HG03342 (cell line): ENCODE data around the gene PTPN9.
"Not testable (repeated sequence)": the region's sequence is repeated elsewhere in the genome, so short reads cannot be mapped to it uniquely, and the experiment has no call there.

ENCODE experiments used
- ATAC-seq: cut with Tn5 transposase; IDR thresholded peaks from one replicate; pipeline ENCODE4 v1.9.1; 2021; ENCODE audit warnings: mild to moderate bottlenecking, moderate library complexity; ENCODE audit not compliant: unreplicated experiment

Gene PTPN9

GRCh38 chr15:75578948-75579920 lies at the start of gene PTPN9:
TSS of gene PTPN9 (minus strand) at chr15:75579315. CDS start at chr15:75578776, 539 bp downstream.
- peak; percentile 64 for ATAC-seq

- peak; percentile 72 for ATAC-seq
Measured at GRCh38 chr15:75625542-75626347, 46.6 kb upstream of the PTPN9 start, which contains the start of gene SNUPN. TSS of gene SNUPN (minus strand) at chr15:75625725. CDS start at chr15:75621051, 4,674 bp downstream.

- ATAC-seq: no peak
Measured at GRCh38 chr15:75622505-75622904, 43.4 kb upstream of the PTPN9 start.

- no peak for ATAC-seq
Measured at GRCh38 chr15:75620841-75621391, 41.8 kb upstream of the PTPN9 start.

- ATAC-seq: no peak
Measured at GRCh38 chr15:75620058-75620820, 41.1 kb upstream of the PTPN9 start.

- no peak for ATAC-seq
Measured at GRCh38 chr15:75616766-75617165, 37.7 kb upstream of the PTPN9 start.

- no peak for ATAC-seq
Measured at GRCh38 chr15:75606711-75607699, 27.9 kb upstream of the PTPN9 start.

GRCh38 chr15:75606026-75606425 lies 26.9 kb upstream of the PTPN9 start:
- no peak for ATAC-seq

- ATAC-seq: no peak
Measured at GRCh38 chr15:75599401-75599800, 20.3 kb upstream of the PTPN9 start.

GRCh38 chr15:75598361-75598760 lies 19.2 kb upstream of the PTPN9 start:
- ATAC-seq: no peak

- no peak for ATAC-seq
Measured at GRCh38 chr15:75597667-75598341, 18.7 kb upstream of the PTPN9 start.

- ATAC-seq: no peak
Measured at GRCh38 chr15:75596703-75597345, 17.7 kb upstream of the PTPN9 start.

- ATAC-seq: no peak
Measured at GRCh38 chr15:75594276-75594675, 15.2 kb upstream of the PTPN9 start.

GRCh38 chr15:75591655-75592364 lies 12.7 kb upstream of the PTPN9 start:
- no peak for ATAC-seq

- no peak for ATAC-seq
Measured at GRCh38 chr15:75590239-75590638, 11.1 kb upstream of the PTPN9 start.

- ATAC-seq: no peak
Measured at GRCh38 chr15:75589071-75589470, 10.0 kb upstream of the PTPN9 start.

GRCh38 chr15:75586422-75586821 lies 7.3 kb upstream of the PTPN9 start:
- ATAC-seq: not testable (repeated sequence)

- no peak for ATAC-seq
Measured at GRCh38 chr15:75584121-75584520, 5.0 kb upstream of the PTPN9 start.
